SW 1271 (cell line): ENCODE measurements around the gene WNT9B.
"Not testable (repeated sequence)": the region's sequence is repeated elsewhere in the genome, so short reads cannot be mapped to it uniquely, and the experiment has no call there.

Experiments used
- DNase-seq, 2 experiments: peaks; one replicate each; lab custom pipeline; 2025; lab: John Stamatoyannopoulos, UW

The WNT9B gene

GRCh38 chr17:46910179-46910927 is 59.0 kb downstream of the WNT9B start:
- DNase-seq, result no peak

- no peak for DNase-seq
Observed at GRCh38 chr17:46911311-46911710, 59.9 kb downstream of the WNT9B start.

GRCh38 chr17:46915596-46915995 is 64.2 kb downstream of the WNT9B start:
- DNase-seq, result no peak

GRCh38 chr17:46916211-46916610 is 64.8 kb downstream of the WNT9B start:
- DNase-seq, result no peak

- DNase-seq, result no peak
Observed at GRCh38 chr17:46916623-46917022, 65.2 kb downstream of the WNT9B start.

GRCh38 chr17:46917041-46917440 is 65.7 kb downstream of the WNT9B start:
- DNase-seq, result no peak

- no peak for DNase-seq
Observed at GRCh38 chr17:46917516-46917915, 66.1 kb downstream of the WNT9B start.

- not testable (repeated sequence) for DNase-seq
Observed at GRCh38 chr17:46921962-46922361, 70.6 kb downstream of the WNT9B start.

GRCh38 chr17:46922487-46922803 is 71.1 kb downstream of the WNT9B start:
- no peak for DNase-seq

GRCh38 chr17:46922804-46923635 is 71.6 kb downstream of the WNT9B start, which contains the start of gene GOSR2:
GOSR2 (plus strand) TSS chr17:46923160; CDS start chr17:46923193, 33 bp downstream.
- peak; percentile 70 to 96 for DNase-seq

- no peak for DNase-seq
Observed at GRCh38 chr17:46925185-46925868, 73.9 kb downstream of the WNT9B start.

- DNase-seq, result no peak
Observed at GRCh38 chr17:46928467-46929261, 77.3 kb downstream of the WNT9B start.

GRCh38 chr17:46929413-46929812 is 78.0 kb downstream of the WNT9B start:
- peak in 1 of 2 experiments; percentile 29 for DNase-seq

- no peak for DNase-seq
Observed at GRCh38 chr17:46930051-46930450, 78.7 kb downstream of the WNT9B start.

GRCh38 chr17:46931596-46931995 is 80.2 kb downstream of the WNT9B start:
- DNase-seq, result no peak

GRCh38 chr17:46935658-46936266 is 84.4 kb downstream of the WNT9B start:
- DNase-seq, result no peak
